K562 (cell line): ENCODE measurements around the gene KIAA0825. TPM values are rescaled to one million over a fixed set of nuclear protein-coding genes. Genes with fewer than 3 reads are reported as not detected.
A peak's percentile ranks its signal among the peaks of the same experiment; 100 is the strongest.

ENCODE experiments used
- ARID1B ChIP-seq: fragments of 450-650 bp; IDR thresholded peaks from 2 replicates; pipeline ENCODE4 v1.6.1; 2016; ENCODE audit warnings: antibody characterized with exemption, mild to moderate bottlenecking, inconsistent platforms
- CBX1 ChIP-seq: sonication (generic); IDR thresholded peaks from 2 replicates; pipeline ENCODE4 v1.6.1; 2016; ENCODE audit warnings: antibody characterized with exemption, low read depth, mild to moderate bottlenecking
- CBX2 ChIP-seq: fragments of 200-600 bp; sonication (generic); IDR thresholded peaks from one replicate; pipeline ENCODE4 v1.6.1; 2012; ENCODE audit warnings: mild to moderate bottlenecking, low read length, inconsistent platforms; ENCODE audit not compliant: insufficient read depth, poor library complexity, severe bottlenecking
- CLOCK ChIP-seq: fragments of 250-450 bp; sonication (Bioruptor Pico); IDR thresholded peaks from 2 replicates; pipeline ENCODE4 v1.4.0; 2020; ENCODE audit warnings: mild to moderate bottlenecking, moderate library complexity, borderline replicate concordance
- EP300 ChIP-seq: IDR thresholded peaks from 2 replicates; pipeline ENCODE4 v1.6.1; 2012; ENCODE audit warnings: low read length, improper control_type of control experiment
- FOXJ2 ChIP-seq: fragments of 200-800 bp; sonication (Bioruptor generic); IDR thresholded peaks from 2 replicates; pipeline ENCODE4 v1.6.1; 2016; ENCODE audit warnings: missing genetic modification characterization, missing compliant biosample characterization
- HNRNPLL ChIP-seq: fragments of 200-400 bp; formaldehyde crosslinking; IDR thresholded peaks from 2 replicates; pipeline ENCODE4 v1.6.1; 2017; ENCODE audit warnings: low read length, low read depth, mild to moderate bottlenecking; ENCODE audit not compliant: poor library complexity, severe bottlenecking
- KDM2B ChIP-seq: fragments of 250-450 bp; sonication (Bioruptor Pico); IDR thresholded peaks from 2 replicates; pipeline ENCODE4 v1.8.0; 2021; ENCODE audit warnings: mild to moderate bottlenecking, moderate library complexity
- NCOA4 ChIP-seq: fragments of 450-650 bp; IDR thresholded peaks from 2 replicates; pipeline ENCODE4 v1.6.1; 2018; ENCODE audit warnings: mild to moderate bottlenecking; ENCODE audit not compliant: partially characterized antibody
- NFRKB ChIP-seq: fragments of 450-650 bp; IDR thresholded peaks from 2 replicates; pipeline ENCODE4 v1.6.1; 2016; ENCODE audit warnings: low read depth
- PHF21A ChIP-seq: fragments of 450-650 bp; IDR thresholded peaks from 2 replicates; pipeline ENCODE4 v1.6.1; 2017; ENCODE audit warnings: low read depth, borderline replicate concordance
- PHF8 ChIP-seq: fragments of 200-600 bp; sonication (generic); IDR thresholded peaks from 2 replicates; pipeline ENCODE4 v1.6.1; 2012; ENCODE audit warnings: mixed run types, mild to moderate bottlenecking, inconsistent platforms, low read length, moderate library complexity, borderline replicate concordance
- POLR2G ChIP-seq: fragments of 200-400 bp; formaldehyde crosslinking; IDR thresholded peaks from 2 replicates; pipeline ENCODE4 v1.6.1; 2017; ENCODE audit warnings: low read depth, mild to moderate bottlenecking, antibody characterized with exemption, low read length, moderate library complexity
- RB1 ChIP-seq: fragments of 450-650 bp; IDR thresholded peaks from 2 replicates; pipeline ENCODE4 v1.6.1; 2017; ENCODE audit warnings: low read depth, mild to moderate bottlenecking
- SAP30 ChIP-seq: fragments of 200-600 bp; sonication (generic); IDR thresholded peaks from 2 replicates; pipeline ENCODE4 v1.6.1; 2012; ENCODE audit warnings: borderline replicate concordance, low read depth, mild to moderate bottlenecking, moderate library complexity, low read length, control low read depth, inconsistent platforms; ENCODE audit not compliant: insufficient read depth, poor library complexity, severe bottlenecking
- SP1 ChIP-seq: sonication (generic); formaldehyde crosslinking; IDR thresholded peaks from 2 replicates; pipeline ENCODE4 v1.8.1; 2022; ENCODE audit warnings: mild to moderate bottlenecking, missing genetic modification reagents
- SRSF7 ChIP-seq: fragments of 200-400 bp; formaldehyde crosslinking; optimal IDR thresholded peaks from 2 replicates; pipeline ENCODE3; 2017; ENCODE audit warnings: mild to moderate bottlenecking, low read depth, low read length
- VEZF1 ChIP-seq: fragments of 200-800 bp; sonication (Bioruptor generic); IDR thresholded peaks from 2 replicates; pipeline ENCODE4 v1.6.1; 2017; ENCODE audit warnings: missing genetic modification characterization, missing compliant biosample characterization
- ZBTB5 ChIP-seq: fragments of 450-650 bp; IDR thresholded peaks from 2 replicates; pipeline ENCODE4 v1.6.1; 2017; ENCODE audit warnings: antibody characterized with exemption
- ZFP30 ChIP-seq: fragments of 250-450 bp; sonication (Bioruptor Pico); IDR thresholded peaks from 2 replicates; pipeline ENCODE4 v1.8.0; 2022; ENCODE audit warnings: moderate library complexity, mild to moderate bottlenecking, inconsistent platforms, borderline replicate concordance
- polyA plus RNA-seq, 8 experiments: library from polyadenylated mRNA; depleted of rRNA in 4 of 8; stranded (reverse) in 5 of 8; unstranded in 3 of 8; fragments of >200 nt; fragmentation: Nextera tagmentation in 2 of 8; fragmentation: Illumina TruSeq in 1 of 8; extraction: Ambion mirVana in 2 of 8; extraction: Trizol in 1 of 8; gene quantifications; 2 replicates each; pipeline versions ENCODE4 v1.2.1 to v1.2.3, GENCODE V29; 2011 to 2014; ENCODE audit warnings: inconsistent platforms in 1 of 8, missing spikeins in 1 of 8
- total RNA-seq, 7 experiments: library from RNA; depleted of rRNA in 6 of 7; stranded (reverse); fragments of >200 nt in 6 of 7; fragmentation: Illumina TruSeq in 2 of 7; extraction: Trizol in 2 of 7; gene quantifications; 2 replicates each; pipeline versions ENCODE4 v1.2.1 to v1.2.3, GENCODE V29; 2011 to 2021; ENCODE audit warnings: low replicate concordance in 1 of 7

KIAA0825 gene
- total and polyA plus RNA-seq, 9 of the 15 experiments (the other 6 are each of a cell fraction or from before 2014, with no cell fraction given) = 0.05 to 0.36 (median 0.16) TPM; not detected in 1

GRCh38 chr5:94618493-94619328, at the start of gene KIAA0825, which contains the start of gene SLF1 (continued):
- TF ChIP-seq SP1 (CRISPR knock-in tag) (0 out of 2 replicates have a peak, but pooled peaks have one; percentile 6), ZBTB5 (no peak), ARID1B (no peak), PHF8 (peak; percentile 83; the same call in 1 of the 2 replicates), SAP30 (peak; percentile 92), CBX2 (no peak), CLOCK (no peak), RB1 (peak; percentile 98), EP300 (peak; percentile 14; the same call in 1 of the 2 replicates), SRSF7 (no peak), PHF21A (0 out of 2 replicates have a peak, but pooled peaks have one; percentile 65), POLR2G (peak; percentile 87), NFRKB (no peak), ZFP30 (CRISPR knock-in tag) (no peak), NCOA4 (no peak), HNRNPLL (peak; percentile 44), CBX1 (0 out of 2 replicates have a peak, but pooled peaks have one; percentile 55), KDM2B (CRISPR knock-in tag) (no peak), VEZF1 (CRISPR knock-in tag) (peak; percentile 57), FOXJ2 (tag) (peak; percentile 60; the same call in 1 of the 2 replicates)
